PC-3 (cell line): ENCODE results near the gene FILIP1L. TPM values are rescaled to one million over a fixed set of nuclear protein-coding genes. Genes with fewer than 3 reads are reported as not detected.

Source experiments
- ATAC-seq: fragments of 200-7000 bp; cut with Tn5 transposase; 2 replicates; pipeline ENCODE4 v1.9.1; 2020; ENCODE audit warnings: mild to moderate bottlenecking, moderate library complexity
- BruUV-seq: library from RNA; stranded (reverse); fragments of 400-500 nt; replicated peaks from 2 replicates; lab custom pipeline; 2021; lab: Mats Ljungman, UMichigan
- CTCF ChIA-PET: fragments of 300-600 bp; sonication (Branson Sonifier 250); formaldehyde crosslinking; loops from one replicate; lab custom pipeline; 2022; ENCODE audit warnings: antibody characterized with exemption; lab: Charles Lee
- POLR2A ChIA-PET: fragments of 300-600 bp; sonication (Branson Sonifier 250); formaldehyde crosslinking; loops from one replicate; lab custom pipeline; 2022; ENCODE audit warnings: antibody characterized with exemption; ENCODE audit not compliant: unreplicated experiment; lab: Charles Lee
- DNase-seq: peaks from one replicate; pipeline ENCODE4 v3.0.0-alpha.2; 2015
- H2AFZ ChIP-seq: fragments of 300-600 bp; sonication (generic); 2 replicates; pipeline ENCODE4 v1.6.0; 2016; ENCODE audit warnings: antibody characterized with exemption, low read length
- H3F3A ChIP-seq: fragments of 300-600 bp; sonication (generic); one replicate; pipeline ENCODE4 v1.6.0; 2017; ENCODE audit warnings: antibody characterized with exemption, low read length, control low read depth, mild to moderate bottlenecking; ENCODE audit not compliant: unreplicated experiment
- H3K27ac ChIP-seq: fragments of 300-600 bp; sonication (generic); 2 replicates; pipeline ENCODE4 v1.5.1; 2016; ENCODE audit warnings: mild to moderate bottlenecking, low read length
- H3K27me3 ChIP-seq: fragments of 300-600 bp; sonication (generic); 2 replicates; pipeline ENCODE4 v1.6.1; 2016; ENCODE audit warnings: low read length, mixed read lengths
- H3K36me3 ChIP-seq: fragments of 300-600 bp; sonication (generic); 2 replicates; pipeline ENCODE4 v1.6.1; 2016; ENCODE audit warnings: low read depth, mixed run types, low read length, mixed read lengths
- H3K4me1 ChIP-seq: fragments of 300-600 bp; sonication (generic); 2 replicates; pipeline ENCODE4 v1.5.1; 2016; ENCODE audit warnings: low read length; ENCODE audit not compliant: insufficient read depth
- H3K4me2 ChIP-seq: fragments of 300-600 bp; sonication (generic); 2 replicates; pipeline ENCODE4 v1.6.0; 2016; ENCODE audit warnings: low read length
- H3K4me3 ChIP-seq: fragments of 300-600 bp; sonication (generic); 2 replicates; pipeline ENCODE4 v1.5.1; 2016; ENCODE audit warnings: mild to moderate bottlenecking, low read length, mixed read lengths
- H3K79me2 ChIP-seq: fragments of 300-600 bp; sonication (generic); 2 replicates; pipeline ENCODE4 v1.6.1; 2017; ENCODE audit warnings: low read length, mixed read lengths
- H3K9ac ChIP-seq: fragments of 300-600 bp; sonication (generic); 2 replicates; pipeline ENCODE4 v1.6.0; 2016; ENCODE audit warnings: mild to moderate bottlenecking, low read length
- H3K9me2 ChIP-seq: fragments of 300-600 bp; sonication (generic); replicated peaks from 2 replicates; pipeline ENCODE4 v1.6.1; 2016; ENCODE audit warnings: mixed run types, low read length, mixed read lengths
- H3K9me3 ChIP-seq: fragments of 300-600 bp; sonication (generic); 2 replicates; pipeline ENCODE4 v1.6.1; 2016; ENCODE audit warnings: low read length, mixed read lengths
- H4K20me1 ChIP-seq: fragments of 300-600 bp; sonication (generic); 2 replicates; pipeline ENCODE4 v1.6.1; 2016; ENCODE audit warnings: low read length, mixed read lengths
- CTCF ChIP-seq: fragments of 300-600 bp; sonication (generic); conservative IDR thresholded peaks from 2 replicates; pipeline ENCODE4 v1.5.1; 2017; ENCODE audit warnings: antibody characterized with exemption, low read depth, mild to moderate bottlenecking, low read length
- EZH2 ChIP-seq: fragments of 300-600 bp; sonication (generic); IDR thresholded peaks from one replicate; pipeline ENCODE4 v1.6.1; 2017; ENCODE audit warnings: antibody characterized with exemption, mild to moderate bottlenecking, low read length; ENCODE audit not compliant: unreplicated experiment
- EZH2phosphoT487 ChIP-seq: fragments of 300-600 bp; sonication (generic); IDR thresholded peaks from 2 replicates; pipeline ENCODE4 v1.6.1; 2018; ENCODE audit warnings: mild to moderate bottlenecking, antibody characterized with exemption, low read length, borderline replicate concordance
- intact Hi-C: fragments of 100-400 bp; cut with micrococcal nuclease; formaldehyde crosslinking; loops from 2 replicates; pipeline ENCODE4 v1.9.0; 2023
- total RNA-seq: library from RNA; depleted of rRNA; stranded (reverse); fragments of >200 nt; gene quantifications from 2 replicates; pipeline ENCODE4 v1.2.3, GENCODE V29; 2014

FILIP1L gene
- total RNA-seq, 1 experiment from 2014 or later, result not detected

- Histone ChIP-seq H3K4me2 (no peak overlapping the region), H3K79me2 (0 out of 2 replicates have a peak, but pooled peaks cover 21% of the 10 kb centered on the region), H4K20me1 (no peaks in the 10 kb centered on the region), H3K27me3 (no peaks in the 10 kb centered on the region), H3K4me1 (peaks cover 27% of the 10 kb centered on the region), H3F3A (peaks cover 4% of the 10 kb centered on the region), H3K36me3 (no peaks in the 10 kb centered on the region), H3K9me2 (no peaks in the 10 kb centered on the region), H3K27ac (no peak overlapping the region), H2AFZ (no peak overlapping the region), H3K4me3 (no peak overlapping the region), H3K9ac (no peak overlapping the region), H3K9me3 (no peaks in the 10 kb centered on the region)
- DNase-seq (peak; percentile 53), ATAC-seq (peak; percentile 14; the same call in 1 of the 2 replicates)
- POLR2A ChIA-PET, result no interaction called here
- intact Hi-C loops, result no loop called here
- CTCF ChIA-PET, result no interaction called here
- BruUV-seq, result no TSS peak
- TF ChIP-seq EZH2 (no peak), CTCF (no peak), EZH2phosphoT487 (no peak)
Measured at GRCh38 chr3:99929745-99930139, 184.6 kb downstream of the FILIP1L start.

GRCh38 chr3:99928771-99929744, 185.2 kb downstream of the FILIP1L start:
- no peak overlapping the region for H3K4me3 ChIP-seq
- H3F3A ChIP-seq, result peaks cover 4% of the 10 kb centered on the region
- H3K9me3 ChIP-seq, result no peaks in the 10 kb centered on the region
- H3K36me3 ChIP-seq, result no peaks in the 10 kb centered on the region
- no peak overlapping the region for H3K9ac ChIP-seq
- no peaks in the 10 kb centered on the region for H3K9me2 ChIP-seq
- no peak overlapping the region for H2AFZ ChIP-seq
- no peak overlapping the region for H3K4me2 ChIP-seq
- no peaks in the 10 kb centered on the region for H4K20me1 ChIP-seq
- ATAC-seq (no peak), DNase-seq (no peak)
- 0 out of 2 replicates have a peak, but pooled peaks cover 21% of the 10 kb centered on the region for H3K79me2 ChIP-seq
- H3K27ac ChIP-seq, result no peak overlapping the region
- ChIA-PET POLR2A (no interaction called here), CTCF (no interaction called here)
- 0 out of 2 replicates have a peak, but pooled peaks have one; percentile 13 for TF ChIP-seq CTCF
- no peak for TF ChIP-seq EZH2phosphoT487
- peaks cover 27% of the 10 kb centered on the region for H3K4me1 ChIP-seq
- no TSS peak for BruUV-seq
- intact Hi-C loops, result no loop called here
- no peaks in the 10 kb centered on the region for H3K27me3 ChIP-seq
